ENCODE results near the gene USP20.

USP20 gene

DNA sequence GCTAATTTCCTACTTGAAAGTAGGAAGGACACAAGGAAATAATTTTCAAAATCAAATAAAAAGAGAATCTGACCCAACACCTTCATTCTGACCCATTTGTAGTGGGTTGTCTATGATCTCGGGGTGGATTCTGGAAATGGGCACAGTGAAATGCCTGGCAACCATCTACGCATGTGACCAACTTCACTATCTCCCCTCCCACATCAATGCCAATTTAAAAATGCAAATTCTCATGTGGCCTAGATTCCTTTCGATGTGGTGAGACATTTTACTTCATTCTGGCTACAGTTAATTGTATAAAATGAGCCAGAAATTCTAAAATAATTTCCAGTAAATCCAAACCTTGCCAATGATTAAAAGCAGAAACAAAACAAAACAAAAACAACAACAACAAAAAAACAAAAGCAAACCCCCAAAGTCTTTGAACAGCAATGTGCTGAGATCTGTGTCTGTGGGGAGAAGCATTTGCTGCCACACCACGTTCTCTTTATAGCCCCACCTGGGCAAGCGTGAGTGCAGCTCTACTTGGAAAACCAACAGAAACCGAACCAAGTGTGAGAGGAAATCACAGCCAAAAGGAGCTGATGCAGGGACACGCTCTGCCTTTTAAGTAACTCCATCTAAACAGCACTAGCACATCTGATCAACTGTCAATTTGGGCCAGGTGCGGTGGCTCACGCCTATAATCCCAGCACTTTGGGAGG, 59.0 kb downstream of the USP20 start:
- no peak for DNase-seq

DNA sequence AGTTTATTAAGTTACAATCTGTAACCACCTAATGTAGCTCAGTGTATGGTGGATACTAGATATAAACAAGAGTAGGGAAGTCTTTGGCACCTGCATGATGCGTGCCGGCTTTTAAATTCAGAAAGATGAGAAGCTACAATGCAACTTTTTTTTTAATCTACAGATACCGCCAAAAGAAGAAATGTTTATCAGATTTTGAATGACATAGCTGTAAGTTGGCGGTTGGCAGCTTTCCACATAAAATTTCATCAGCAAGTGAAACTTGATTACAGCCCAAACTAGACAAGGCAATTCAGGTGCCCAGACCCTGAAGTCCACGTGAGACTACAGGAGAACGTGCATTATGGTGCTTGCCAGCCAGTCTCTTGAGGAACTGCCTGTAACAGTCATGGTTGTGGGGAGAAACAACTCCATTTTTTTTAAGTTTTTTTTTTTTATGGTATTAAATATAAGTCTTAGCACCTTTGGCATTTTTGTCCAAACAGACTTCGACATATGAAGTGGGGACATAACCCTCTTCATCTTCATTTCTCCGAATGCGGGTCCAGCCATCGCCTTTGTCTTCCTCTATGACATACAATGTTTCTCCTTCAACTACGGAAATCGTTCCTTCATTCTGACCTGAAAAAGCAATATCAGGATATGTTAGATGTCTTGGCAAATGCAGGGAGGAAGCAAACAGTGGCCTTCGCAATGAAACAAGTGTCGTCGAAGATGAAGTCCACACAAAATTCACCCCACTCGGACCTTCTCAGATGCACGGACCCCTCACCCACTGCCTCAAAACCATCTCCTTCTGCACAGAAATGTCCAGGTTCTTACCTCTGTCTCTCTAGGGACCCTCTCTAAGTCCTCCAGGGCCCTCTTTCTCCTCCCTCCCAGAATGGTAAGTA, 60.4 kb downstream of the USP20 start:
- DNase-seq = no peak

DNA sequence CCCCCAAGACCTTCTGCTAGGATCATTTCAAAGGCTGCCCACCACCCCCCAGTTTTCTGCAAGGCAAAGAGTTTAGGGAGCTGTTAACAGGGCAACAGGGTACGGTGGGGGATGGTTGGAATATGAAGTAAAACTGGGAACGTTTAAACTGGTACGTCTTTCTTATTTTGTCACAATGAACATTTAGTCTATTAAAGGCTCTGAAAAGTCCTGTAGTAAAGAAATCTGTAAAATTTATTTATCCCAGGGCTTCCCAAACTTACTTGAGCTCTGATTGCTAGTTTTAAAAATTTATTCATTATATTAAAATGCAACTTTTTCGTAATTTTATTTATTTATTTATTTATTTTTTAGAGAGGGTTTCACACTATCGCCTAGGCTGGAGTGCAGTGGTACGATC, 62.0 kb downstream of the USP20 start:
- DNase-seq = no peak

DNA sequence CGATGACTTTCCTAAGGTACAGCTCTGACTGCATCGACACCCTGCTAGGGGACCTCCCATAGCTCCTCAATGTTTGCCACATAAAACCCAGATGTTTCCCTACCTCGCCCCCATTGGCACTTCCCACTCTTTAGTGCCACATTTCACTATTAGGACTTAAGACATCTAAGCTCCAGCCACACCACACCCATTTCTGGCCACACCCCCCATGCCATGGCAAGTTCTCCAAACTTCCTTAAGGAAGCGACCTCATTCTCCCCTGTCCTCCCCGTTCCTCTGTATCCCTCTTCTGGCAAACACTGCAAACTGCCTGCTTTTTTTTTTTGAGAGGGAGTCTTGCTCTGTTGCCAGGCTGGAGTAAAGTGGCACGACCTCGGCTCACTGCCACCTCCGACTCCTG, 62.9 kb downstream of the USP20 start:
- no peak for DNase-seq

DNA sequence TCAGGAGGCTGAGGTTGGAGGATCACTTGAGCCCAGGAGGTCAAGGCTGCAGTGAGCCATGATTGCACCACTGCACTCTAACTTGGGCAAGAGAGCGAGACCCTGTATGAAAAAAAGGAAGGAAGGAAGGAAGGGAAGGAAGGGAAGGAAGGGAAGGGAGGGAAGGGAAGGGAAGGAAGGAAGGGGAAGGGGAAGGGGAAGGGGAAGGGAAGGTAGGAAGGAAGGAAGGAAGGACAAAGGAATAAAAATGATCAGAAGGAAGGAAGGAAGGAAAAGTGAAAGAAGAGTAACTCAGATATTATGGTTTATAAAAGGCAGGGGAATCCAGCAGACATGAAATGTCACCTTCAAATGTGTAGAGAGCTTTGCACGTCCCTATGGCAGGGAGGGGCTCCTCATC, 64.4 kb downstream of the USP20 start:
- no peak for DNase-seq

DNA sequence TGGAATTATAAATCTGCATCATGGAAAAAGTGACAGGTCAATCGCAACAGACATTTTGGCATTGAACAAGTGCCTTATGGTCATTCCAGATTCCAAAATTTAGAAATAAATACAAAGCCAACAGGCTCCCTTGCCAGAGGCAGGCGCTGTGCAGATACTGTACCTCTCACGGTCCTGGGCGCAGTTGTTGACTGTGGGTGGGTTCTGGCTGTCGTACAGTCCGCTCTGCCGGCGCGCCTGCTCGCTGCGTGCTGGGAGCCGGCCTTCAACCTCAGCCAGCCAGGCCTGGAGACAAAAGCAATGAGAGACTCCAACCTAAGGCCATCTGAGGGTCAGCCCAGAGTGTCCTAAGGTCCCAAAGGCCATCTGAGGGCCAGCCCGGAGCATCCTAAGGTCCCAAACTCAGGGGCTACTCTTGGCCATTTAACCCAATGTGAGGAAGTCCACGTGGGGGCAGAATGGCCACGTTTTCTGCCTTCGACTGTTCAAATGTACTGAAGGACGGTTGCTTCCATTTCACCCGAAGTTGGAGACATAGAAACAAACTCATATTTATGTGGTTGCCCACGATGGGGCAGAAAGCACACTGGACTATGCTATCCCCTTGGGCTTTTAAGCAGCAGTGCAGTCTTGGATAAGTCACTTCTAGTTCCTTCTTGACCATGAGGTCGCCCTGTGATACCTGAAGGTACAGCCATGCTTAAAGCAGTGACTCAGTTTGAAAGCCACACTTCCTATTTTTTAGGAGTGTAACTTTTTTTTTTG, 65.2 kb downstream of the USP20 start:
- DNase-seq = no peak

DNA sequence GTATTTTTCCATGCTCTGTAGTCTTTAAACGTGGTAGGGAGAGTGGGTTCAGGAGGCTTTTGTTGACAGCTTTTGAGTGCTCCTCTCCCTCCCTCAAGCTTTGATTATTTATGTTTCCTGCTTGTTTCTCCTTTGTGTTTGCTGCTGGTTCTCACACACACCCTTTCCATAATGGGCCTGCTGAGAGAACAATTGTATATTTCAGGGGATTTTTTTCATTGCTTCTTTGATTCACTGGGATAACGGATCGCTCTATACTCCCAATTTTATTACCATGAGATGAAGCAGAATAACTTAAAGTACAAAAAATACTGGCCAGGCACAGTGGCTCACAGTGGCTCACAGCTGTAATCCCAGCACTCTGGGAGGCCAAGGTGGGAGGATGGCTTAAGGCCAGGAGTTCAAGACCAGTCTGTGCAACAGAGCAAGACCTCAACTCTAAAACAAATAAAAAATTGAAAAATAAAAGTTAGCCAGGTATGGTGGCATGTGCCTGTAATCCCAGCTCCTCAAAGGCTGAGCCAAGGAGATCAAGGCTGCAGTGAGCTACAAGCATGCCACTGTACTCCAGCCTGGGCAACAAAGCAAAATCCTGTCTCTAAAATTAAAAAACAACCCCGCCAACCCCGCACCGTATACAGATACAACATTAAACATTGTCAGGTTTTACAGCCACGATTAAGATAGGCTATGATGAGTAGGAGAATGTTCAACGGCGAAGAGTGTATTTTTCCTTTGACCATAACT, 66.9 kb downstream of the USP20 start:
- DNase-seq = no peak

DNA sequence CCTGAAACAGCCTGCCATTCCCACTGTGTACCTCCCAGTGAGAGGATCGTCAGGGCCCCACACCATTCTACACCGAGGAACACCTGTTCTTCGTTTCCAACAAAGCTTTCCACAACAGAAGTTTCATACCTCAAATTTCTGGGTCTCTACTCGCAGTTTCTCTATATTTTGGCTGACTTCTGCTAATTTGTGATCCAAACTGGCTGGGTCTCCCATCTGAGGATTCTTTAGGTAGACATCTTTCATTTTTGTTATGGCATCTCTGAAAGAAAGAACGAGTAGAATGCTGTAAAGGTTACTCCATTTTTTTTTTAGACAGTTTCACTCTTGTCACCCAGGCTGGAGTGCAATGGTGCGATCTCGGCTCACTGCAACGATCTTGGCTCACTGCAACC, 67.5 kb downstream of the USP20 start:
- DNase-seq = no peak

DNA sequence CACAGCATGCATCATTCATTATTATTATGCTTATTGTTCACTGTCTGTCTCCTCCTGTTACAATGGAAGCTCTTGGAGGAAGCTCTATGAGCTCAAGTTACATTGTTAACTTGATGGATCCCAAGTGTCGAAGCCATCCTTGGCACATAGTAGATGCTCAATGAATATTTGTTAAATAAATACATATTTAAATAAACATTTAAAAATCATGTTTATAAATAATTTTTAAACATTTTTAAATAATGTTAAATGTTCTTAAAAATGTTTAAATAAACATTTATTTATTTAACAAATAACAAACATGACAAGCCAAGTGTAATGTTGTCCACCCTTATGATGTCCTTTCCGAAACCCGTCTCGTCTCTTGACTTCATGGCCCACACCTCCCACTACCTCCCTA, 69.5 kb downstream of the USP20 start:
- DNase-seq = no peak

DNA sequence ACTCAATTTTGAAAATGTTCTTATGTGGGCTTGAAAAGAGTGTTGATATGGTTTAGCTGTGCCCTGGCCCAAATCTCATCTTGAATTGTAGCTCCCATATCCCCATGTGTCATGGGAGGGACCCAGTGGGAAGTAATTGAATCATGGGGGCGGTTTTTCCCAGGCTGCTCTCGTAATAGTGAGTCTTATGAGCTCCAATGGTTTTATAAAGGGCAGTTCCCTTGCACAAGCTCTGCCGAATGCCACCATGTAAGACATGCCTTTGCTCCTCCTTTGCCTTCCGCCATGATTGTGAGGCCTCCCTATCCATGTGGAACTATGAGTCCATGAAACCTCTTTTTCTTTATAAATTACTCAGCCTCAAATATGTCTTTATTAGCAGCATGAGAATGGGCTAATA, 71.0 kb downstream of the USP20 start:
- no peak for DNase-seq

DNA sequence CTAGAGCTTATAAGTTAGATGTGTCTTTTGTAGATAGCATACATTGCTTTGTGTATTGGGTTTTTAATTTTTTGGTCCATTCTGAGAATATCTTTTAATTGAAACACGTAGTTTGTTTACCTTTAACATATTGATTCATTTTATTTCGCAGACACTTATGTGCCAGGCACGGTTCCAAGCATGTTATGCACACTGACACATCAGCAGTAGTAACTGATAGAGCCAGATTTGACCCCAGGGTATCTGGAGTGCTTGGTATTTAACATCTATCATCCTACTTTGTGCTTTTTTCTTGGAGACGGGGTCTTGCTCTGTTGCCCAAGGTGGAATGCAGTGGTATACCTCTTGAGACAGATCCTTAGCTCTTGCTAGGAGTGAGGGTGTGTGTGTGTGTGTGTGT, 71.9 kb downstream of the USP20 start:
- no peak for DNase-seq

DNA sequence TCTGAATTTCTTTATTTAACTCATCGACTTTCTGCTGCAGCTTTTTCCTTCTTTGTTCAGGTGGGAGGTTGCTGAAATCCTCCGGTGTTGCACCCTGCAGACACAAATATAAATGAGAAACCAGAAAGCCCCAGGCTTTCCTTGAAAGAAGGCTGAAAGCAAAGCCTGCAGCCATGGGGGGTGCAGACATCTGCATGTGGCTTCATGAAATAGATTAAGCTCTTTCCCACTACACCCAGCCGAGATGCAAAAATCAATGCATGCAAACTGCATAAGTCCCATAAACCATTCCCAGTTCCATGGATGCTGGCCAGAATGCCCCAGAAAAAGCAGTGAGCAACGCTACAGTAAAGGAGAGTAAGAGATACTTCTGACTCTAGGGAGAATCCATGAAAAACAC, 73.6 kb downstream of the USP20 start:
- DNase-seq = no peak

DNA sequence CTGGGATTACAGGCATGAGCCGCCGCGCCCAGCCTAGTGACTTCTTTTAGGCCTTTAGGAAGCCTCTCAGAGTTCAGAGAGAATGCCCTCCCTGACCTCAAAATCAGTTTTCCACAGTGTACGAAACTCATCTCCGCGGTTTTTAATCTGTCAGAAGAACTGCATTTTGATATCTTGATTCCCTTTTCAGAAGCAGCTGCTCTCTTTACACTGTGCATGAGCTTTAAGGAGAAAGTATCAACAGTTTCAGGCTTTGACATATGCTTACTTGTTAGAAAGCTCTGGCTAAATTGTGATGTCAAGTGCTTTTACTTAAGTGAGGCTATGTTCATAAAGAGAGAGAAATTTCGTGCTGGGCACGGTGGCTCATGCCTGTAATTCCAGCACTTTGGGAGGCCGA, 74.6 kb downstream of the USP20 start:
- DNase-seq = no peak

DNA sequence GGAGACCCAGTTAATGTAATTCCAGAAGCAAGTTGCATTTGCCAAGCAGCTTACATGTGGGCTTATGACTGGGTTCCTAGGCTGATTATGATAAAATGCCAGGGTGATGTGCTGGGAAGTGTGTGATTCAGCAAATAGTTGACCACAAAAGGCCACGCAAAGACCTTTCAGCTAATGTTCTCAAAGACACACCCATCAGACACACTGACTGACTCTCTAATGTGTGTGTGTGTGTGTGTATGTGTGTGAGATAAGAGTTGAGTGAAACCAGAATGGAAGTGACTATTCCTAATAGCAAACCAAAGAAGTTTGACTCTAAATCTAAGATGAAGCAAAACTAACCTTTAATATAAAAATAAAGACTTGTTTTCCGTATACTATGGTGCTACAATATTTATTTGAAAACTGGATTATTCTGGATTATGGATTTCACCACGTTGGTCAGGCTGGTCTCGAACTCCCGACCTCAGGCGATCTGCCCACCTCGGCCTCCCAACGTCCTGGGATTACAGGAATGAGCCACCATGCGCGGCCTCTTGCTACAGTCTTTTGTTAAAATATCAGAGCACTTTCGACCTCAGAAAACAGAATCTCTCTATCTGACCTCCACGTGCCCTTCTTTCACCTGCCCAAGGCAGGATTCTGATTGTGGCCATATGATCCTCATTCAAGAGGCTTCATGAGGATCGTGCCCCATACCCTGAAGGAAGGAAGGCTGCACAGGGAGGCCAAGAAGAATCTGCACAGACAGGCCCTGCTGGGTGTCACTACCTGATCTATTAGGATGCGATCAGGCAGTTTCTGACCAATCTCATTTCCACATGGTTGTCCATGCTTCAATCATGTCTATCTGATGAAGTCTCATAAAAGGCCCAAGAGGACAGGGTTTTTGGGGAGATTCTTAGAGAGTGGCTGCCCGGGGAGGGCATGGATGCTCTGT, 75.6 kb downstream of the USP20 start:
- DNase-seq = peak; percentile 53

DNA sequence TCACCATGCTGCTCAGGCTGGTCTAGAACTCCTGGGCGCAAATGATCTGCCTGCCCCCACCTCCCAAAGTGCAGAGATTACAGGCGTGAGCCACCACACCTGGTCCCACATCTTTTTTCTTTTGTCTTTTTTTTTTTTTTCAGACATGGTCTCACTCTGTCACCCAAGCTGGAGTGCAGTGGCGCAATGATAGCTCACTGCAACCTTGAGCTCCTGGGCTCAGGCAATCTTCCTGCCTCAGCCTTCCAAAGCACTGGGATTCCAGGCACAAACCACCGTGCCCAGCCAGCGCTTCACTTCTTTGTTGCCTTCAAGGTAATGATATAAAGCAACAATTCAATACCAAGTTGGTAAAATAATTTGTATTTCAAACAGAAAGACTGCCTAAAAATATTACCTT, 78.8 kb downstream of the USP20 start:
- DNase-seq = no peak

DNA sequence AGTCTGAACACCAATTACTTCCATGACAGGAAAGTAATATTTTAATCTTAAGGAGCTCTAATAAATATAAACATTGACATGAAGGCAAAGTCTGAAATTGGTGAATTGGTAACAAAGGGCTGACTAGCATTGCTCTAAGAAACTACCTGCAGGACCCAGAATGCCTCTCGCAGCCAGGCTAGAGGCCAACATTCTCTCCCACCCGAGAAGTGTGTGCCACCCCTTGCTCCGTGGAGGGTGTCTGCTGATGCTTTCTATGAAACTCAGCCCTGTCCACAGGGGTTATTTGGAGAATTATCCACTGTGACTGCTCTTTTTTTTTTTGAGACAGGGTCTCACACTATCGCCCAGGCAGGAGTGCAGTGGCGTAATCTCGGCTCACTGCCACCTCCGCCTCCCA, 81.4 kb downstream of the USP20 start:
- no peak for DNase-seq

DNA sequence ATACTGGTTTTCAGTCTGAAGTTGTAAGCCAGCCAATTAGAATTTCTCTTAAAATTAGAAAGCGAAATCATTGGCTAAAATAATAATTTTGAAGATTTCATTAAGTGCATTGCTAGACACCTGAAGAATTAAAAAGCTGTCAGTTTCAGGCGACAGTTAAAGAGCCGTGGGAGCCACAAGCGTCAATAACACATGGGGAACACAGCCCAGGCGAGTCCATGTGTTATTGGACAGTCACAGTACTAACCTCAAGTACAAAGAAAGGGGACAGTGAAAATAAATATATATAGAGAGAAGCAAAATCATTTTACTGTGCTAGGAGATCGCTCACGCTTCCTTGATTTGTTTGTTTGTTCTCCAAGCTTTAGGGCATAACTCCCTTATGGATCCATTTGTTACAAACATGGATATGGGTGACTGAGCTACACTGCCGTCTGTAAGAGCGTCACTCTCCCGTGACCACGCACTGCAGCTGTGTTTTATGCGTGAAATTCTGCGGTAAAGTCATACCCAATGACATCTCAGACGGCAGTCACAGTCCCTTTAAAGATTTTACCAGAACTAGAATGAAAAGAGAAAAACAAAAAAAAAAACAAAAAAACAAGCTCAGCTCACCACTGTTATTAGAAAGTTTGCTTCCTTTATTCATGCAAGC, 83.2 kb downstream of the USP20 start:
- no peak for DNase-seq

DNA sequence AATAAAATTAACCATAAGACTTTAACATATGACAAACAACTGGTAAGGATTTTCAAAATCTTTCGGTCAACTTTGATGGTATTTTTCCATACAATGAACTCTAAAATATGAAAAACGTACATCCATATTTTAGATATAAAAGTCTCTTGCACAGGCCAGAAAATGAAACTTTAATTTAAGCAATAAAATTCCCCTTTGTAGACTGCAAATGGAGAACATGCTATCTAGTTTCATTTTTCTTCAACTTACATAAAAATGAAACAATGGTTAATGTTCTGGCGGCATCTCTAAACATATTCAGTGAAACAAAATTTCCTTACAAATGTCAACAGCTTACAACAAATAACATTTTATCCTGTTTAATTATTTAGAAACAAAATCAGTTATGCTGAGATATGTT, 84.0 kb downstream of the USP20 start:
- DNase-seq = no peak

DNA sequence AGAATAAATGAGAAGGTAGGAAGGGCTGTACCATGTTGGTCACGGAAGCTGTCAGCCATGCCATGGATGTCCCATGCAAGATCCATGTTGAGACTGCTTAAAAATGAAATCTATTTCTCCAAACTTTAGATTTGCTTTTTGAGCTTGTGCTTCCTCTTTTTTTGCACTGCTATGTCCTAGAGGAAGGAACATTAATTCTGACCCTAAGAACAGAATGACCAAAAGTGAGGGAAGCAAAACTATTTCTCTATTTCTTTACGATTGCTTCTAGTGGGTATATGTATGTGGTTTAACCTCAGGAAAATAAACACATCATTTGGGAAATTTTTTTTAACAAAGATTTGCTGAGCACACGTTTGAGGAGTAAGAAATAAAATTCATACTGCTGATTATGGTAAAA, 84.6 kb downstream of the USP20 start:
- no peak for DNase-seq

DNA sequence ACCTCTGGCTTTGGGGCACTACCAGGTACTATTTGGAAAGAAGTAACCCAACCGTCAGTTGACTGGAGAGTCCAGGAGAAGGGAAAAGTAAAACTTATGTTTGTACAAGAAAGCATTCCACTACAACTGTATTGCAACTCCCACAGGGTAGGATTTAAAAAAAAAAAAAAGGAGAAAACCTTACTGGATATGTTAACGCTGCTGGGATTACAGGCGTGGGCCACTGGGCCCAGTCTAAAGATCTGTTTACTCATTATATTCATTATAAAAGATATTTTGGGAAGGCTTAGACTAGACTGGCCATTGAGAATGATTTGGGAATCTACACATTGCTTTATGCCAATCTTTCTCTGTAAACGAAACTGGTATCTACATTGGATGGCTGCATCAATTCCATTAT, 86.6 kb downstream of the USP20 start:
- DNase-seq = no peak

DNA sequence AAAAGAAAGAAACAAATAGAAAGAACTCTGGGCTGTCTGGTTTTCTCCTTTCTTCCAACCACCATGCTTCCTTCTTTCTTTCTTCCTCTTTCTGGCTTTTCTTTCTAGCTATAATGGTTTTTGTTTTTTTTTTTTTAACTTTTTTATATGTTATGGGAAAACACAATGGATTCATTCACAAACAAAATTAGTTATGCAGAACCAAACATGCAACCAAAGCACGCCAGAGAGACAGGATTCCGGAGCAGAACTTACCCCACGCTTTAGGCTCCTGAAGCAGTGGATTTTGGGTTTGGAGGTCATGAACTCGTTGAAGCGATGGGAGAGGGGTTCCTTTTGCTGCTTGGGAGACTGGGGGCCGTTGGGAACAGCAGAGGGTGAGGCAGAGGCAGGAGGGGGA, 88.3 kb downstream of the USP20 start:
- no peak for DNase-seq

All from 8988T (cell line).